Endodermal cell (in vitro differentiated cells): ENCODE data around the gene HEG1. TPM values are rescaled to one million over a fixed set of nuclear protein-coding genes. Genes with fewer than 3 reads are reported as not detected.
A peak's percentile ranks its signal among the peaks of the same experiment; 100 is the strongest.

Experiments
- DNase-seq: peaks from one replicate; pipeline ENCODE4 v3.0.0-alpha.2; 2017
- H3K27ac ChIP-seq: 2 replicates; pipeline ENCODE4 v1.5.1; 2013; ENCODE audit warnings: mild to moderate bottlenecking, low read depth, low read length, moderate library complexity
- H3K27me3 ChIP-seq: 2 replicates; pipeline ENCODE4 v1.6.1; 2013; ENCODE audit warnings: mild to moderate bottlenecking, low read length, moderate library complexity; ENCODE audit not compliant: insufficient read depth, control insufficient read depth, poor library complexity, severe bottlenecking
- H3K36me3 ChIP-seq: 2 replicates; pipeline ENCODE4 v1.7.0; 2013; ENCODE audit warnings: mild to moderate bottlenecking, low read length, moderate library complexity; ENCODE audit not compliant: control insufficient read depth, insufficient read depth
- H3K4me1 ChIP-seq: one replicate; pipeline ENCODE4 v1.7.0; 2013; ENCODE audit warnings: low read length; ENCODE audit not compliant: control insufficient read depth, insufficient read depth
- H3K4me3 ChIP-seq: 2 replicates; pipeline ENCODE4 v1.5.1; 2013; ENCODE audit warnings: mild to moderate bottlenecking, low read length, moderate library complexity
- H3K9ac ChIP-seq: 2 replicates; pipeline ENCODE4 v1.6.1; 2013; ENCODE audit warnings: mild to moderate bottlenecking, low read length, moderate library complexity; ENCODE audit not compliant: poor library complexity, severe bottlenecking; ENCODE audit errors: extremely low read depth
- H3K9me3 ChIP-seq: 2 replicates; pipeline ENCODE4 v1.6.1; 2013; ENCODE audit warnings: mild to moderate bottlenecking, low read length, moderate library complexity; ENCODE audit not compliant: control insufficient read depth
- H3K27ac Mint-ChIP-seq: 2 replicates; pipeline ENCODE4 v1.8.0; 2020; ENCODE audit warnings: mixed read lengths
- H3K27me3 Mint-ChIP-seq: 2 replicates; pipeline ENCODE4 v1.8.0; 2021; ENCODE audit warnings: mild to moderate bottlenecking, mixed read lengths; ENCODE audit not compliant: insufficient read depth
- H3K36me3 Mint-ChIP-seq: 2 replicates; pipeline ENCODE4 v1.8.0; 2020; ENCODE audit warnings: low read depth, mixed read lengths
- H3K4me1 Mint-ChIP-seq: 2 replicates; pipeline ENCODE4 v1.8.0; 2020; ENCODE audit warnings: mixed read lengths
- H3K4me3 Mint-ChIP-seq: 2 replicates; pipeline ENCODE4 v1.8.0; 2020; ENCODE audit warnings: mild to moderate bottlenecking, moderate library complexity, mixed read lengths
- H3K9me3 Mint-ChIP-seq: 2 replicates; pipeline ENCODE4 v1.8.0; 2020; ENCODE audit warnings: mild to moderate bottlenecking, mixed read lengths
- CTCF ChIP-seq: fragments of 200-600 bp; sonication (generic); conservative IDR thresholded peaks from 2 replicates; pipeline ENCODE4 v1.5.0; 2021; ENCODE audit warnings: antibody characterized with exemption, mild to moderate bottlenecking
- WGBS, 2 experiments: methylation state at CpG; one replicate each; pipeline versions ENCODE4 v1.1.5 to v1.1.7; 2013; ENCODE audit warnings: missing lambda C conversion rate in 2 of 2, mixed read lengths in 1 of 2; ENCODE audit not compliant: insufficient coverage in 1 of 2, insufficient read length in 1 of 2; 5-methylcytosine and 5-hydroxymethylcytosine counted together
- total RNA-seq, 2 donors: library from RNA; stranded (reverse); fragmentation: NEBNext Ultra II Directional in 1 of 2; extraction: Animal tissue kit (Norgen Biotek cat#: 25700) in 1 of 2; gene quantifications; 2 replicates in 1 of 2; 3 replicates in 1 of 2; pipeline ENCODE4 v1.2.1, GENCODE V29; 2021

Gene HEG1
- total RNA-seq, 2 donors from 2014 or later: 25.5 to 27.0 TPM

GRCh38 chr3:124920718-124921117 lies 135.1 kb downstream of the HEG1 start:
- 97 to 100% methylated on average over 3 to 5 of the region's 5 CpGs for WGBS, 2 experiments
- Mint-ChIP-seq H3K4me3 (no peak overlapping the region), H3K9me3 (no peaks in the 10 kb centered on the region), H3K4me1 (peaks cover 8% of the 10 kb centered on the region), H3K27me3 (no peaks in the 10 kb centered on the region), H3K27ac (no peak overlapping the region), H3K36me3 (no peaks in the 10 kb centered on the region)
- no peaks in the 10 kb centered on the region for H3K36me3 ChIP-seq
- H3K27me3 ChIP-seq: no peaks in the 10 kb centered on the region
- TF ChIP-seq CTCF: no peak
- H3K4me3 ChIP-seq: no peak overlapping the region
- H3K9ac ChIP-seq: no peak overlapping the region
- no peaks in the 10 kb centered on the region for H3K4me1 ChIP-seq
- no peak for DNase-seq
- H3K9me3 ChIP-seq: no peaks in the 10 kb centered on the region
- no peak overlapping the region for H3K27ac ChIP-seq

GRCh38 chr3:124919756-124920155 lies 136.0 kb downstream of the HEG1 start:
- Histone ChIP-seq H3K4me3 (no peak overlapping the region), H3K9ac (no peak overlapping the region), H3K27me3 (no peaks in the 10 kb centered on the region), H3K27ac (no peak overlapping the region), H3K4me1 (no peaks in the 10 kb centered on the region), H3K36me3 (no peaks in the 10 kb centered on the region), H3K9me3 (no peaks in the 10 kb centered on the region)
- WGBS, 2 experiments: 56 to 89% methylated on average over 2 of the region's 2 CpGs
- Mint-ChIP-seq H3K27ac (peak overlapping the region; percentile 36), H3K27me3 (no peaks in the 10 kb centered on the region), H3K4me1 (peaks cover 8% of the 10 kb centered on the region), H3K36me3 (no peaks in the 10 kb centered on the region), H3K4me3 (no peak overlapping the region), H3K9me3 (no peaks in the 10 kb centered on the region)
- TF ChIP-seq CTCF: no peak
- no peak for DNase-seq

DNA sequence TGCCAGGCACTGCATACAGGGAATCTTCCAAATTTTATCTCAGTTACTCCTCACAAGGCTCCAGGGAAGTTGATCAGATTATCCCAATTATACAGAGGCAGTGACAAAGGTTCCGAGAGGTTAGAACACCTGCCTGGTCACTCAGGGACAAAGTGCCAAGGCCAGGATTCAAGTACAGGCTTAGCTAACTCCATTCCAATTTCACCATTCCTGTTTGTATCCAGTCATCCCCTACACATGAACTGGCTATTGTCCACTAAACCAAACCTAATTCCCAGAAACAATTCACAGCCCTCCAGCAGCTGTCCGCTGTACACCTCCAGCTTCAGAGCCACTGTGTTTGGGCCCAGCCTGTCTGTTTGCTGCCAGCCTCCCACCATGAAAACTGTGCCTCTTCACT lies 137.3 kb downstream of the HEG1 start:
- H3K9me3 ChIP-seq: no peaks in the 10 kb centered on the region
- H3K4me3 Mint-ChIP-seq: no peak overlapping the region
- no peaks in the 10 kb centered on the region for H3K27me3 ChIP-seq
- no peak for DNase-seq
- H3K4me1 Mint-ChIP-seq: peaks cover 8% of the 10 kb centered on the region
- H3K9ac ChIP-seq: no peak overlapping the region
- 95% methylated on average over 2 of the region's 2 CpGs for WGBS, 2 experiments
- no peaks in the 10 kb centered on the region for H3K36me3 ChIP-seq
- H3K4me1 ChIP-seq: no peaks in the 10 kb centered on the region
- H3K27me3 Mint-ChIP-seq: no peaks in the 10 kb centered on the region
- H3K36me3 Mint-ChIP-seq: no peaks in the 10 kb centered on the region
- no peak overlapping the region for H3K27ac ChIP-seq
- no peaks in the 10 kb centered on the region for H3K9me3 Mint-ChIP-seq
- TF ChIP-seq CTCF: no peak
- H3K4me3 ChIP-seq: no peak overlapping the region
- H3K27ac Mint-ChIP-seq: no peak overlapping the region
